SK-N-SH (cell line): ENCODE results near the gene ARHGAP8. TPM values are rescaled to one million over a fixed set of nuclear protein-coding genes. Genes with fewer than 3 reads are reported as not detected.
A peak's percentile ranks its signal among the peaks of the same experiment; 100 is the strongest.

ENCODE experiments used
- CTCF ChIA-PET: fragments of 300-600, 350-600 bp; formaldehyde crosslinking; extraction: SDS; loops from one replicate; lab custom pipeline; 2021; lab: Yijun Ruan, JAX
- POLR2A ChIA-PET: fragments of 350-600 bp; sonication (Branson Sonifier 250); formaldehyde crosslinking; extraction: SDS; loops from one replicate; lab custom pipeline; 2020; ENCODE audit warnings: antibody characterized with exemption, inconsistent platforms; lab: Yijun Ruan, JAX
- DNase-seq: peaks from one replicate; pipeline ENCODE4 v3.0.0; 2012
- H2AFZ ChIP-seq: fragments of 200-600 bp; sonication (generic); 2 replicates; pipeline ENCODE4 v1.8.1; 2016; ENCODE audit warnings: antibody characterized with exemption, mild to moderate bottlenecking, low read depth
- H3F3A ChIP-seq: fragments of 200-600 bp; sonication (generic); replicated peaks from 2 replicates; pipeline ENCODE3; 2016; ENCODE audit warnings: antibody characterized with exemption, mild to moderate bottlenecking; ENCODE audit not compliant: insufficient read depth
- H3K27ac ChIP-seq, 2 experiments: fragments of 200-500 bp in 1 of 2; fragments of 200-600 bp in 1 of 2; sonication (Bioruptor generic) in 1 of 2; sonication (generic), shearing (Covaris generic) in 1 of 2; 2 replicates each; pipeline versions ENCODE4 v1.5.1 to v1.6.1; 2014 to 2016; ENCODE audit warnings: low read depth in 2 of 2, inconsistent platforms in 1 of 2, low read length in 1 of 2, mild to moderate bottlenecking in 1 of 2, mixed read lengths in 1 of 2
- H3K27me3 ChIP-seq: fragments of 200-600 bp; sonication (generic), shearing (Covaris generic); 2 replicates; pipeline ENCODE4 v1.6.1; 2016; ENCODE audit warnings: mixed run types; ENCODE audit not compliant: insufficient read depth
- H3K36me3 ChIP-seq, 2 experiments: fragments of 200-500 bp in 1 of 2; fragments of 200-600 bp in 1 of 2; sonication (Bioruptor generic) in 1 of 2; sonication (generic) in 1 of 2; replicated peaks in 1 of 2; 2 replicates each; pipeline versions ENCODE3 to v1.5.1; 2014 to 2016; ENCODE audit warnings: low read length in 1 of 2, mild to moderate bottlenecking in 1 of 2; ENCODE audit not compliant: insufficient read depth in 2 of 2, control insufficient read depth in 1 of 2
- H3K4me1 ChIP-seq, 2 experiments: fragments of 200-500 bp in 1 of 2; fragments of 200-600 bp in 1 of 2; sonication (Bioruptor generic) in 1 of 2; sonication (generic), shearing (Covaris generic) in 1 of 2; 2 replicates each; pipeline versions ENCODE4 v1.5.1 to v1.6.1; 2014 to 2016; ENCODE audit warnings: low read depth in 1 of 2, low read length in 1 of 2, mixed run types in 1 of 2; ENCODE audit not compliant: insufficient read depth in 2 of 2, control insufficient read depth in 1 of 2
- H3K4me2 ChIP-seq: fragments of 200-600 bp; sonication (generic), shearing (Covaris generic); 2 replicates; pipeline ENCODE4 v1.6.1; 2017; ENCODE audit warnings: mixed run types
- H3K4me3 ChIP-seq, 2 experiments: fragments of 200-500 bp in 1 of 2; fragments of 200-600 bp in 1 of 2; sonication (Bioruptor generic) in 1 of 2; sonication (generic), shearing (Covaris generic) in 1 of 2; 2 replicates each; pipeline versions ENCODE4 v1.5.1 to v1.8.1; 2014 to 2016; ENCODE audit warnings: low read depth in 2 of 2, inconsistent platforms in 1 of 2, low read length in 1 of 2, mild to moderate bottlenecking in 1 of 2, mixed read lengths in 1 of 2, moderate library complexity in 1 of 2
- H3K79me2 ChIP-seq: fragments of 200-600 bp; sonication (generic); 2 replicates; pipeline ENCODE4 v1.8.1; 2017; ENCODE audit warnings: mild to moderate bottlenecking; ENCODE audit not compliant: insufficient read depth
- H3K9ac ChIP-seq: fragments of 200-600 bp; sonication (generic); 2 replicates; pipeline ENCODE4 v1.6.1; 2017; ENCODE audit warnings: mixed run types
- H3K9me2 ChIP-seq: fragments of 200-600 bp; sonication (generic); 2 replicates; pipeline ENCODE4 v1.6.1; 2017; ENCODE audit warnings: mixed run types
- H3K9me3 ChIP-seq: fragments of 200-600 bp; sonication (generic); 2 replicates; pipeline ENCODE4 v1.6.1; 2017; ENCODE audit warnings: mixed run types, mild to moderate bottlenecking, moderate library complexity
- H4K20me1 ChIP-seq: fragments of 200-600 bp; sonication (generic); 2 replicates; pipeline ENCODE4 v1.6.1; 2017; ENCODE audit warnings: mild to moderate bottlenecking, mixed run types; ENCODE audit not compliant: insufficient read depth
- FOXJ3 ChIP-seq: sonication (generic); formaldehyde crosslinking; IDR thresholded peaks from 2 replicates; pipeline ENCODE4 v1.5.1; 2020; ENCODE audit warnings: mild to moderate bottlenecking, missing genetic modification reagents
- RCOR1 ChIP-seq: fragments of 150-350 bp; IDR thresholded peaks from 2 replicates; pipeline ENCODE4 v1.6.1; 2017; ENCODE audit warnings: antibody characterized with exemption, low read length
- RXRA ChIP-seq: IDR thresholded peaks from 2 replicates; pipeline ENCODE4 v1.4.0; 2012; ENCODE audit warnings: low read depth, mild to moderate bottlenecking, borderline replicate concordance
- TAF1 ChIP-seq: IDR thresholded peaks from 2 replicates; pipeline ENCODE4 v1.6.1; 2012; ENCODE audit warnings: low read depth, mild to moderate bottlenecking, low read length, moderate library complexity, borderline replicate concordance
- USF2 ChIP-seq: fragments of 150-350 bp; IDR thresholded peaks from 2 replicates; pipeline ENCODE4 v1.6.1; 2017; ENCODE audit warnings: antibody characterized with exemption, low read length, low read depth, borderline replicate concordance
- ZBTB33 ChIP-seq: IDR thresholded peaks from 2 replicates; pipeline ENCODE4 v1.4.0; 2012; ENCODE audit warnings: low read depth, borderline replicate concordance
- WGBS: methylation state at CpG from one replicate; pipeline ENCODE4 v1.1.6; 2017; ENCODE audit warnings: low lambda C conversion rate; 5-methylcytosine and 5-hydroxymethylcytosine counted together
- polyA plus RNA-seq, 3 experiments: library from polyadenylated mRNA; depleted of rRNA; stranded (reverse); fragments of >200 nt; gene quantifications; 2 replicates each; pipeline ENCODE4 v1.2.3, GENCODE V29; 2012

ARHGAP8 gene
- polyA plus RNA-seq, 1 of the 3 experiments (the other 2 are of a cell fraction): 0.08 TPM

GRCh38 chr22:44737406-44738346, 14.7 kb upstream of the ARHGAP8 start:
- H3K9ac ChIP-seq: no peak overlapping the region
- H3K36me3 ChIP-seq: no peaks in the 10 kb centered on the region
- H3K4me2 ChIP-seq: no peak overlapping the region
- no peaks in the 10 kb centered on the region for H3K79me2 ChIP-seq
- DNase-seq: peak; percentile 31
- POLR2A ChIA-PET: no interaction called here
- CTCF ChIA-PET: interaction anchor here (1.0 to 24.0 kb wide), 3 partner anchors 8 to 42 kb away, joined by 8 to 642 read pairs (median 68); partner anchors contain the start of gene PRR5
- H3K4me3 ChIP-seq: no peak overlapping the region
- no peaks in the 10 kb centered on the region; the same call in 1 of the 2 replicates for H3K27me3 ChIP-seq
- WGBS: 80% methylated on average over 9 of the region's 32 CpGs
- TF ChIP-seq RXRA (no peak), ZBTB33 (no peak), USF2 (no peak), FOXJ3 (CRISPR knock-in tag) (no peak)
- peaks cover 0 to under 1% of the 10 kb centered on the region in 2 experiments; a peak in 1 of 4 replicates for H3K4me1 ChIP-seq
- H3K9me2 ChIP-seq: no peaks in the 10 kb centered on the region
- H2AFZ ChIP-seq: no peak overlapping the region
- no peaks in the 10 kb centered on the region for H4K20me1 ChIP-seq
- no peaks in the 10 kb centered on the region for H3K9me3 ChIP-seq
- no peak overlapping the region for H3K27ac ChIP-seq
- no peaks in the 10 kb centered on the region for H3F3A ChIP-seq

- no peaks in the 10 kb centered on the region for H3K9me2 ChIP-seq
- H3K9me3 ChIP-seq: no peaks in the 10 kb centered on the region
- ChIA-PET CTCF (interaction anchor here (1.0 to 24.0 kb wide), 2 partner anchors 8 to 43 kb away, joined by 8 to 642 read pairs; partner anchors contain the start of gene PRR5), POLR2A (no interaction called here)
- DNase-seq: no peak
- H3K4me3 ChIP-seq: no peak overlapping the region
- WGBS: 82% methylated on average over 13 of the region's 14 CpGs
- TF ChIP-seq TAF1 (no peak), RCOR1 (no peak), ZBTB33 (no peak)
- no peak overlapping the region for H2AFZ ChIP-seq
- no peaks in the 10 kb centered on the region for H3K36me3 ChIP-seq
- no peaks in the 10 kb centered on the region; the same call in none of the 2 replicates for H3K27me3 ChIP-seq
- no peaks in the 10 kb centered on the region for H3F3A ChIP-seq
- H3K27ac ChIP-seq: no peak overlapping the region
- no peak overlapping the region for H3K4me2 ChIP-seq
- H3K9ac ChIP-seq: no peak overlapping the region
- H3K79me2 ChIP-seq: no peaks in the 10 kb centered on the region
- peaks cover 0 to 7% of the 10 kb centered on the region in 2 experiments; a peak in 1 of 4 replicates for H3K4me1 ChIP-seq
- no peaks in the 10 kb centered on the region for H4K20me1 ChIP-seq
Measured at GRCh38 chr22:44738347-44738715, 14.0 kb upstream of the ARHGAP8 start.
